Adrenal gland (tissue), 19 donors: Measurements from ENCODE around the gene S1PR1. TPM values are rescaled to one million over a fixed set of nuclear protein-coding genes. Genes with fewer than 3 reads are reported as not detected.
"Not testable (repeated sequence)": the region's sequence is repeated elsewhere in the genome, so short reads cannot be mapped to it uniquely, and the experiment has no call there.

ENCODE experiments used
- DNase-seq, 7 donors: peaks; one replicate each; pipeline ENCODE4 v3.0.0-alpha.2; 2019 to 2020
- H3K27ac ChIP-seq, 5 donors: fragments of 200-600 bp; sonication (generic) in 4 of 5; 1 replicate in 3 of 5; 2 replicates in 2 of 5; pipeline versions ENCODE4 v1.5.1 to v1.8.0; 2016 to 2020; ENCODE audit warnings: mild to moderate bottlenecking in 1 of 5
- H3K27me3 ChIP-seq: fragments of 200-600 bp; 2 replicates; pipeline ENCODE4 v1.8.0; 2021
- H3K36me3 ChIP-seq, 2 donors: fragments of 200-600 bp; replicated peaks in 1 of 2; 1 replicate in 1 of 2; 2 replicates in 1 of 2; pipeline versions ENCODE4 v1.5.1 to v1.8.0; 2018 to 2022
- H3K4me1 ChIP-seq, 2 donors: fragments of 200-600 bp; replicated peaks in 1 of 2; 1 replicate in 1 of 2; 2 replicates in 1 of 2; pipeline versions ENCODE4 v1.5.1 to v1.8.0; 2018 to 2021
- H3K4me3 ChIP-seq, 4 donors: fragments of 200-600 bp; sonication (generic) in 3 of 4; one replicate each; pipeline ENCODE4 v1.5.1; 2016 to 2018
- H3K9me3 ChIP-seq, 3 donors: fragments of 200-600 bp; sonication (generic) in 1 of 3; replicated peaks in 1 of 3; 1 replicate in 2 of 3; 2 replicates in 1 of 3; pipeline versions ENCODE4 v1.5.1 to v1.8.0; 2016 to 2021
- CTCF ChIP-seq, 6 experiments: fragments of 450-650 bp in 4 of 6; fragments of 200-600 bp in 2 of 6; sonication (generic) in 1 of 6; IDR thresholded peaks; 1 replicate in 5 of 6; 2 replicates in 1 of 6; pipeline versions ENCODE4 v1.5.1 to v1.8.0; 2016 to 2021; ENCODE audit warnings: antibody characterized with exemption in 6 of 6, mild to moderate bottlenecking in 2 of 6, moderate library complexity in 1 of 6
- POLR2A ChIP-seq, 2 donors: fragments of 450-650 bp; IDR thresholded peaks; one replicate each; pipeline ENCODE4 v1.6.1; 2017; ENCODE audit warnings: antibody characterized with exemption in 2 of 2, mild to moderate bottlenecking in 2 of 2, moderate library complexity in 1 of 2
- WGBS, 4 donors: extraction: QIAGEN DNeasy Blood & Tissue Kit in 2 of 4; methylation state at CpG; one replicate each; pipeline versions ENCODE4 v1.1.5 to v1.1.7; 2013 to 2017; 5-methylcytosine and 5-hydroxymethylcytosine counted together
- intact Hi-C, 2 donors: fragments of 100-400 bp; cut with DNase I; formaldehyde crosslinking; loops; one replicate each; pipeline versions ENCODE4 v1.14.1 to v1.15.0; 2022 to 2023
- long read RNA-seq, 10 donors: library from polyadenylated mRNA in 3 of 10; unstranded in 2 of 10; stranded (forward) in 1 of 10; transcript quantifications; one replicate each; pipeline ENCODE4 v2.0.0 and lab custom pipeline, GENCODE V29; 2021 to 2026
- polyA plus RNA-seq, 3 donors: library from polyadenylated mRNA; stranded (reverse); fragments of 200-250 nt in 2 of 3; fragments of 350-450 nt in 1 of 3; fragmentation: Illumina TruSeq in 1 of 3; extraction: RNeasy Lipid Tissue Mini Kit (QIAGEN cat#74804) in 1 of 3; gene quantifications; one replicate each; pipeline ENCODE4 v1.2.3, GENCODE V29; 2013 to 2014
- total RNA-seq, 9 donors: library from RNA; depleted of rRNA in 4 of 9; stranded (reverse); fragments of >200 nt in 4 of 9; fragments of 120-200 nt in 1 of 9; fragmentation: NEBNext Ultra II Directional in 1 of 9; extraction: Animal tissue kit (Norgen Biotek cat#: 25700) in 1 of 9; gene quantifications; one replicate each; pipeline versions ENCODE4 v1.1.0 to v1.2.4, GENCODE V29; 2013 to 2023
- donor health status: healthy with polysubstance abuse.
- donor health status: Bipolar disorder and iron deficiency.
- donor health status: DM: yes; HTN: yes; CAD: no.
- donor health status: DM: no; HTN: no; CAD: no.
- donor health status: DM: no; HTN: no; CAD: no.
- donor health status: DM: yes; HTN: yes; CAD: no.

The S1PR1 gene
- total RNA-seq (10 to 100 TPM; 24.9 to 45.6 (median 28.5) TPM), polyA plus RNA-seq (10 to 100 TPM; 11.3 to 26.0 (median 17.3) TPM)
- long read RNA-seq, donor 1, transcript S1PR1-201 (2 exons, 2,909 nt) = major isoform, 27 of 62 reads
- long read RNA-seq, donor 1, partial matches to known transcripts = 31 of 62 reads
- long read RNA-seq, donor 1, other reads (novel, unspliced or antisense) = 0 of 62 reads
- long read RNA-seq, donor 2, transcript S1PR1-201 (2 exons, 2,909 nt) = major isoform, 11 of 37 reads
- long read RNA-seq, donor 2, partial matches to known transcripts = 25 of 37 reads
- long read RNA-seq, donor 2, other reads (novel, unspliced or antisense) = 0 of 37 reads
- long read RNA-seq, donor 3, transcript S1PR1-201 (2 exons, 2,909 nt) = major isoform, 52 of 55 reads
- long read RNA-seq, donor 3, partial matches to known transcripts = 0 of 55 reads
- long read RNA-seq, donor 3, other reads (novel, unspliced or antisense) = 0 of 55 reads
- long read RNA-seq, donor 4, transcript S1PR1-201 (2 exons, 2,909 nt) = major isoform, 9 of 13 reads
- long read RNA-seq, donor 4, partial matches to known transcripts = 2 of 13 reads
- long read RNA-seq, donor 4, other reads (novel, unspliced or antisense) = 0 of 13 reads
- long read RNA-seq, donor 5, transcript S1PR1-201 (2 exons, 2,909 nt) = major isoform, 24 of 27 reads
- long read RNA-seq, donor 5, partial matches to known transcripts = 0 of 27 reads
- long read RNA-seq, donor 5, other reads (novel, unspliced or antisense) = 2 of 27 reads
- long read RNA-seq, donor 6, partial matches to known transcripts = 0 of 7 reads
- long read RNA-seq, donor 6, other reads (novel, unspliced or antisense) = 4 of 7 reads
- long read RNA-seq, donor 7, transcript S1PR1-201 (2 exons, 2,909 nt) = major isoform, 15 of 17 reads
- long read RNA-seq, donor 7, partial matches to known transcripts = 0 of 17 reads
- long read RNA-seq, donor 7, other reads (novel, unspliced or antisense) = 0 of 17 reads
- long read RNA-seq, donor 8, transcript S1PR1-203 (2 exons, 825 nt) = minor isoform, 5 of 43 reads
- long read RNA-seq, donor 8, transcript S1PR1-201 (2 exons, 2,909 nt) = major isoform, 38 of 43 reads
- long read RNA-seq, donor 8, partial matches to known transcripts = 0 of 43 reads
- long read RNA-seq, donor 8, other reads (novel, unspliced or antisense) = 0 of 43 reads
- long read RNA-seq, donor 9, transcript S1PR1-201 (2 exons, 2,909 nt) = major isoform, 23 of 51 reads
- long read RNA-seq, donor 9, partial matches to known transcripts = 28 of 51 reads
- long read RNA-seq, donor 9, other reads (novel, unspliced or antisense) = 0 of 51 reads
- long read RNA-seq, donor 10, transcript S1PR1-201 (2 exons, 2,909 nt) = major isoform, 15 of 18 reads
- long read RNA-seq, donor 10, partial matches to known transcripts = 0 of 18 reads
- long read RNA-seq, donor 10, other reads (novel, unspliced or antisense) = 0 of 18 reads

GRCh38 chr1:101236516-101237228, at the start of gene S1PR1:
S1PR1 (plus strand) TSS chr1:101237019; CDS start chr1:101238985, 1,966 bp downstream.
- DNase-seq = peak; percentile 63 to 78 (median 69)
- H3K9me3 ChIP-seq = no peaks in the 10 kb centered on the region
- peaks cover 5 to 25% of the 10 kb centered on the region in 2 donors for H3K4me1 ChIP-seq
- H3K4me3 ChIP-seq = peak within 1 kb of the TSS; percentile 22 to 89 (median 59)
- H3K27me3 ChIP-seq = no peaks in the 10 kb centered on the region
- TF ChIP-seq POLR2A (IDR thresholded peaks at IDR 0.05) (peak in 1 of 2 donors; percentile 42), CTCF (IDR thresholded peaks at IDR 0.05) (no peak)
- peaks cover 0 to 4% of the 10 kb centered on the region in 2 donors for H3K36me3 ChIP-seq
- intact Hi-C loops = loop anchor here in 1 of 2 donors (5.0 to 10.0 kb wide), 2 partner anchors 51 to 102 kb away; no protein-coding TSS in a partner anchor
- WGBS, 4 donors = 1 to 3% (median 1%) methylated on average over 23 to 46 of the region's 46 CpGs
- peak within 1 kb of the TSS in 4 of 5 donors; percentile 47 to 86 (median 74) for H3K27ac ChIP-seq

GRCh38 chr1:101187297-101187696, 49.5 kb upstream of the S1PR1 start:
- no peaks in the 10 kb centered on the region for H3K9me3 ChIP-seq
- intact Hi-C loops = no loop called here
- H3K27ac ChIP-seq = no peak overlapping the region
- no peak for TF ChIP-seq POLR2A (IDR thresholded peaks at IDR 0.05)
- TF ChIP-seq CTCF (IDR thresholded peaks at IDR 0.05) = no peak
- no peaks in the 10 kb centered on the region for H3K36me3 ChIP-seq
- no peak overlapping the region for H3K4me3 ChIP-seq
- peaks cover 0 to 4% of the 10 kb centered on the region in 2 donors for H3K4me1 ChIP-seq
- no peak for DNase-seq
- peaks cover 3% of the 10 kb centered on the region for H3K27me3 ChIP-seq

GRCh38 chr1:101188331-101188730, 48.5 kb upstream of the S1PR1 start:
- 59 to 82% (median 76%) methylated on average over 1 of the region's 1 CpG for WGBS, 4 donors
- TF ChIP-seq POLR2A (IDR thresholded peaks at IDR 0.05) (no peak), CTCF (IDR thresholded peaks at IDR 0.05) (no peak)
- Histone ChIP-seq H3K27me3 (peaks cover 3% of the 10 kb centered on the region), H3K27ac (no peak overlapping the region), H3K9me3 (no peaks in the 10 kb centered on the region), H3K4me3 (no peak overlapping the region), H3K36me3 (no peaks in the 10 kb centered on the region), H3K4me1 (peaks cover 0 to 4% of the 10 kb centered on the region in 2 donors)
- intact Hi-C loops = no loop called here
- DNase-seq = no peak

GRCh38 chr1:101188968-101189367, 47.9 kb upstream of the S1PR1 start:
- H3K36me3 ChIP-seq, H3K4me1 ChIP-seq, H3K9me3 ChIP-seq, H3K27me3 ChIP-seq, DNase-seq, H3K27ac ChIP-seq, intact Hi-C loops, H3K4me3 ChIP-seq: not testable (repeated sequence)
